Measurements from ENCODE around the gene GNAT3.

Gene GNAT3

GRCh38 chr7:80417211-80417793 lies 94.6 kb downstream of the GNAT3 start:
- DNase-seq (ENCODE audit: low spot score) = no peak

GRCh38 chr7:80415522-80415921 lies 96.3 kb downstream of the GNAT3 start:
- no peak for DNase-seq (ENCODE audit: low spot score)

- no peak for DNase-seq (ENCODE audit: low spot score)
Measured at GRCh38 chr7:80415114-80415513, 96.8 kb downstream of the GNAT3 start.

GRCh38 chr7:80414331-80414730 lies 97.5 kb downstream of the GNAT3 start:
- no peak for DNase-seq (ENCODE audit: low spot score)

- no peak for DNase-seq (ENCODE audit: low spot score)
Measured at GRCh38 chr7:80413383-80413945, 98.4 kb downstream of the GNAT3 start.

GRCh38 chr7:80412842-80413241 lies 99.0 kb downstream of the GNAT3 start:
- DNase-seq (ENCODE audit: low spot score) = no peak

GRCh38 chr7:80411621-80412020 lies 100.2 kb downstream of the GNAT3 start:
- no peak for DNase-seq (ENCODE audit: low spot score)

- DNase-seq (ENCODE audit: low spot score) = no peak
Measured at GRCh38 chr7:80410081-80410480, 101.8 kb downstream of the GNAT3 start.
